LNCaP clone FGC (cell line): Measurements from ENCODE around the gene TMPRSS15.
"Not testable (repeated sequence)": the region's sequence is repeated elsewhere in the genome, so short reads cannot be mapped to it uniquely, and the experiment has no call there.

Experiments
- DNase-seq: peaks from one replicate; pipeline ENCODE4 v3.0.0-alpha.2; 2011; ENCODE audit warnings: low read depth
- H3K4me3 ChIP-seq: 2 replicates; pipeline ENCODE4 v1.5.1; 2011; ENCODE audit warnings: mild to moderate bottlenecking, low read depth, low read length, control low read depth
- TF ChIP-seq, protein P1 (sequence below): IDR thresholded peaks from 2 replicates; pipeline ENCODE4 v1.5.1; 2012; ENCODE audit warnings: mild to moderate bottlenecking; ENCODE audit not compliant: control insufficient read depth, insufficient read depth; ENCODE audit errors: extremely low read depth

TMPRSS15 gene

DNA sequence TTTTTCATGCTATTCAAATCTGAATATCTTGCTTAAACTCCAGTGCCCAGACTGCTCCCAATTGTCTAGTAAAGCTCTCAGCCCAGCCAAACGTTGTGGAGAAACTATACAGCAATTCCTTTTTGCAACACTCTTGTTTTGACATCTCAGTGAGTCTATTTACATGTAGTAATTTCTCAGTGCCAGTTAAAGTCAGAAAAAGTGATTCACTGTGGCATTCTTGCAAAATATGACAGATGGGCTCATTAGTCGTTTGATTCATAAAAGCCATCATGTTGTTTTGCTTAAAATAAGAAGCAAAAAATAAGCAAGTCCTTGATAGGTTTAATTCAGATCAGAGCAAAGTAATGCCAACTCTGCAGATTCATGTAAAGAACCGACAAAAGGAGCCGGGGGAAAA, 20.7 kb upstream of the TMPRSS15 start:
- no peak for DNase-seq
- TF ChIP-seq, protein P1, sequence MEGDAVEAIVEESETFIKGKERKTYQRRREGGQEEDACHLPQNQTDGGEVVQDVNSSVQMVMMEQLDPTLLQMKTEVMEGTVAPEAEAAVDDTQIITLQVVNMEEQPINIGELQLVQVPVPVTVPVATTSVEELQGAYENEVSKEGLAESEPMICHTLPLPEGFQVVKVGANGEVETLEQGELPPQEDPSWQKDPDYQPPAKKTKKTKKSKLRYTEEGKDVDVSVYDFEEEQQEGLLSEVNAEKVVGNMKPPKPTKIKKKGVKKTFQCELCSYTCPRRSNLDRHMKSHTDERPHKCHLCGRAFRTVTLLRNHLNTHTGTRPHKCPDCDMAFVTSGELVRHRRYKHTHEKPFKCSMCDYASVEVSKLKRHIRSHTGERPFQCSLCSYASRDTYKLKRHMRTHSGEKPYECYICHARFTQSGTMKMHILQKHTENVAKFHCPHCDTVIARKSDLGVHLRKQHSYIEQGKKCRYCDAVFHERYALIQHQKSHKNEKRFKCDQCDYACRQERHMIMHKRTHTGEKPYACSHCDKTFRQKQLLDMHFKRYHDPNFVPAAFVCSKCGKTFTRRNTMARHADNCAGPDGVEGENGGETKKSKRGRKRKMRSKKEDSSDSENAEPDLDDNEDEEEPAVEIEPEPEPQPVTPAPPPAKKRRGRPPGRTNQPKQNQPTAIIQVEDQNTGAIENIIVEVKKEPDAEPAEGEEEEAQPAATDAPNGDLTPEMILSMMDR = no peak

DNA sequence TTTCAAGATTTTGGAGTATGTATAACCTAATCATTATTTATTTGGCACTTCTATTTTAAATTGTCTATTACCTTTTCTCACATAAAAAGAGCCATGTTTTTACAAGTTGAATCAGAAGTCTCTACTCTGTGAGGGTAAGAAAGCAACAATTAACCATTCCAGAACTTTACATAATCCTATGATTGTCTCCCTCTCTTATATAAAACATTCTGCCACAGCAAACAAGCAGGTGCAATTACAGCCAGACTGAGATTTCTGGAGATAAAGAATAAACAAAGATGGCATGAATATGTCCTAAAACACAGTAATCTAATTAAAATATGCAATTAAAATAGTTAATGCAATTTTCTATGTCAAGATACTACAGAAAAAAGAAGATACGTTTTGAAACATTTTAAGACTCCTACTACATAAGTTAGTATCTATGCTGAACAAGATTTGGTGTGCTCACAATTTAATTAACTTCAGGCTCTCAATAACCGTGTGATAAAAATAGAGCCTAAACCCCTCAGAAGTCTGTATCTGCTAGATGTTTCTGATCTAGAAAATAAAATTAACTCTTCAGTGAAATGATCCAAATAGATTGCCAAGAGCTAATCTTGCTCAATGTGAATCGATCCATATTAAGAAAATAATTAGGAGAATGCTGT, 13.7 kb upstream of the TMPRSS15 start:
- H3K4me3 ChIP-seq = no peak overlapping the region
- DNase-seq = no peak
- TF ChIP-seq, protein P1 = no peak

More for the DNA sequence above, 20.7 kb upstream of the TMPRSS15 start:
- H3K4me3 ChIP-seq = no peak overlapping the region

DNA sequence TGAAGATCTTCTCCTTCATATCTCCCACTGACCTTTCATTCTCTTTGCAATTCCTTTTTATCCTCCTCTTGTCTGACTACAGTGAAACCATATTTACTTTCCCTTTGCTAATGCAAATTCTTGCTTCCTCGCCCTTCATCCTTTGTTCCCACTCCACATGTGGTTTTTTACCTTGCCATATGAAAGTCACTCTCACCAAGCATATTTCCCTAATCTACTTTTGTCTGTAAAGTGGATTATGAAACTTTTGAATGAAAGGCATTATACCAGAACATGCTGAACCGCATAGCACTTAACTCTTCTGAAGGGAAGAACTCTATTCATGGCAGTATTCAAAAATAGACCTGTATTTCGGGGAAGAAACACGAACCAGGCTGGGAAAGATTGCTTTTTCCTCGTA, 8.0 kb upstream of the TMPRSS15 start:
- DNase-seq = no peak
- H3K4me3 ChIP-seq = no peak overlapping the region
- TF ChIP-seq, protein P1 = no peak

DNA sequence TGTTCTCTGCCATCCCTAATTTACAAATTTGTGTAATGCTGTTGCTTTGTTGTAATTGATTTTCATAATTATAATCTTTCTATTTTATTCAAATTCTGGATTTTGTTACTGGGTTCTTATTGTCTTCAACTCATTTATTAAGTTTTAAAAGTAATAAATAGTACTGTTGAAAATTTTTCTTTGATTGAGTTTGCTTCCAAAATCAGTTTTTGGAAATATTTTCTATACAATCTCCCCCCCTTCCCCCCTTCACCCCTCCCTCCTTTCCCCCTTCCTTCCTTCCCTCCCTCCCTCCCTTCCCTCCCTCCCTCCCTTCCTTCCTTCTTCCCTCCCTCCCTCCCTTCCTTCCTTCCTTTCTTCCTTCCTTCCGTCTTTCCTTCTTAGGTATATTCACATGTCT, 6.0 kb upstream of the TMPRSS15 start:
- no peak for DNase-seq
- TF ChIP-seq, protein P1 = no peak
- no peak overlapping the region for H3K4me3 ChIP-seq

DNA sequence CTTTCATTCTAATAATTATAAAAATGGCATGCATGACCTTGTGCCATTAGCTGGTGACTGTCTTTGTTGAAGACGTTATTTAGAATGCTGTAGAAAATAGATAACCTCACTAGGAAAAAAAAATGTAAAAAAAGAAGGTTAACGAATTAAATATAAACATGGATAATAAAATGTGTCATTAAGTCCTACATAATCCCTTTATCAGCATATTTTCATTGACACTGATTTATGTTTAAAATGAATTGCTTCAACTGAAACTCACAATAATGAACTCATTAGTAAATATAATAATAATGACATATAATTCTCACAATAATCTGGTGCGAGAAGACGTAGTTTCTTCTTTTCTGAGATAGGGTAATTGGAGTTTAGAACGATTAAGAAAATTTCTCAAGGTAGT, 4.7 kb downstream of the TMPRSS15 start:
- TF ChIP-seq, protein P1 = no peak
- no peak overlapping the region for H3K4me3 ChIP-seq
- DNase-seq = no peak

DNA sequence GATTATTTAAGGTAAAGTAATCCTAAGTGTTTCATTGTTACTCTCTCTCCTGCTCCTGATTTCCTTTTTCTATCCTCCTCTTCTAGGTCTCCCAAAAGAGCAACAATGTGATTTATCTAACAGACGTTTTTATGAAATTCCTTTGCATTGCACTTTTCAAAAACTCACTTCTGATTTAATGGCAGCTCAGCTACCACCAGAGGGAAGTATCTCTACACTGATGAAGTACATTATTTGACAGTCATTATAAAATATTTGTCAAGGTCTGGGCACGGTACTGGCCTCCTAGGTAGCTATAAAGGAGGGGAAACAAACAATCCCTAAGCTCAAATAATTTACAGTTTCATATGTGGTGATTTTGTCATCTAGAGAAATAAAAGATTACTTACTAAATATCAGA, 15.6 kb downstream of the TMPRSS15 start:
- H3K4me3 ChIP-seq = no peak overlapping the region
- no peak for DNase-seq
- TF ChIP-seq, protein P1 = peak; percentile 25; the same call in 1 of the 2 replicates

DNA sequence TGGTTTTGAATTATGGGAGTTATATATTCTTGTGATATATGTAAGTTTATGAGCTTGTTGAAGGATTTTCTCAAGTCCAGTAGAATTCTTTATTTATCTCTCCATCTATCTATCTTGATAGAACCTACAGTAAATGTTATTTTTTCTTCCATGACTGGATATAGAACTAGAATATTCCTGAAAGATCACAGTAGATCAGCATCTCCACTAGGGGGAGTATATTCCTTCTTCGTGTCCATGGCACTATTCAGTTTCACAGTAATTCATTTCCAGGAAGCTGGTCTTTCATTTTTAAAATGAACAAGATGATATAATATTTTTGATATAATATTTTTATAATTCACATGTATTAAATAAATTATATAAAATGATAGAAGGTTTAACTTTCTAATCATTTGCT, 18.8 kb downstream of the TMPRSS15 start:
- TF ChIP-seq, protein P1 = peak; percentile 53
- H3K4me3 ChIP-seq = no peak overlapping the region
- DNase-seq = peak; percentile 3

DNA sequence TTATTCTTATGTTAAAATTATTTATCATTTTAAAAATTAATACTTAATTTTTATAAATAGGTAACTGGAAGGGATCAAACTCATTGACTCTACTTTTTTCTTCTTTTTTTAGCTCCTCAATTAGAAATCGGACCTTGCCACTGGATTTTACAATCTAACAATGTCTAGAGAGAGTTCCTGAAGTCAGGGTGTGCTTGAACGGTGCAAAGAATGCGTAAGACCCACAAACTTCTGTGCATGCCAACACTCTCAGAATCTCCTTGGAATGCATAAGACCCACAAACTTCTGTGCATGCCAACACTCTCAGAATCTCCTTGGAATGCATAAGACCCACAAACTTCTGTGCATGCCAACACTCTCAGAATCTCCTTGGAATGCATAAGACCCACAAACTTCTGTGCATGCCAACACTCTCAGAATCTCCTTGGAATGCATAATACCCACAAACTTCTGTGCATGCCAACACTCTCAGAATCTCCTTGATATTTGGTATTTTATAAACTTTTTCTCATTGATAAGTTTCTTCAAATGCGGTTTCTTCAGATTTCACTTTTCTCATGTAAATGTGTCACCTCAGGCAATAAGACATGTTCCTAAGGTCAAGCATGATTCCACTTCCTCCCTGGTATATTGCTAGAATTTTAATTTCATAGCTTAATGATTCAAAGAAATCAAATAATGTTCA, 20.5 kb downstream of the TMPRSS15 start:
- DNase-seq, H3K4me3 ChIP-seq: not testable (repeated sequence)
